NCI-H1694 (cell line): ENCODE measurements around the gene SHE.

Source experiments
- DNase-seq: peaks from one replicate; lab custom pipeline; 2025; lab: John Stamatoyannopoulos, UW

Gene SHE

DNA sequence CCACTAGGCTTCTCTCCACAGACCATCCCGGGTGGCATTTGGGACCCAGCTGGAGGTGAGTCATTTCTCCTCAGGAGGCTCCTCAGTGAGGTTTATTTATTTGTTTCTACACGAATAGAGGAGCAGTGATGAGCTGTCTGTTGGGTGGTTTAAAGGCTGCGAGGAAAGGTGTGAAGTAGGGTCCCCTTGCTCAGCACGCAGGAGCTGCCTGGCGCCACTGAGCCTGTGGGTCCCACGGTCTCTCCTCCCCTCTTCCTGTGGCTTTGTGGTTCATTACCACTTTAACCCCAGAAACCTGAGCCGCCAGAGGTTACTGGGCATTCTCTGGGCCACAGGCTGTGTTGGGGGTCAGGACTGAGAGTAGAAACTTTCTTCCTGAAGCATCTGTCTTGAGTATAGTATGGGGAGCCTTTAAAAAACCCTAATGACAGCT lies 57.2 kb downstream of the SHE start:
- DNase-seq = no peak

DNA sequence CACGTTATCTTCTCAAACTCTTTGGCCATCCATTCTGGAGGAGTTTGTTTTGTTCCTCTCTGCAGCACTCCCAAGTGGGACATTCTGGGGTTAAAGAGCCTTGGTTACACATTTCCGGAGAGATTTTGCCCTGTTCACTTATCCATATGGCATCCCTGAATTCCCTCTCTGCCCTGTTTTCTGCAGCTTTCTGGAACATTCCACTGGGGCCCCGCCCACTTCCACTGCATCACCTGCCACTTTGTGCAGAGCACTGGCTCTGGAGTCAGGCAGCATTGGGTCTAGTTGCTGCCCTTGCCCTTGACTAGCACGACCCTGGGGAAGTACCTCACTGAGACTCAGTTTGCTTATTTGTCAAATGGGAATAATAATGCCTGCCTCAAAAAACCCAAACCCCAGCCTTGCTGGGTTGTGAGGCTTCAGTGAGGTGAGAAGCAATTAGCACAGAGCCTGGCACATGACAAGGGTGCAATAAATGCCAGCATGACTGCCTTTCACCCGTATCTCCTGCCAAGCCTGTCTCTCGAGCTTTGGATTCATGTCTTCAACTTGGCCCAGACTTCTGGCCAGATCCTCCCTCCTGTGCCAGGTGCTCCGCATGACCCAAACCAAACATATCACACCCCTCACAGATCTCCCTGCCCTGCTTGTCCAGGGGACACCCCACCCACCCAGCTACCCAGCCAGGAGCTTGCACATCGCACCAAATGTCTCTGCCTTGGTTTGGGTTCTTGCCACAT lies 58.8 kb downstream of the SHE start:
- DNase-seq = no peak

DNA sequence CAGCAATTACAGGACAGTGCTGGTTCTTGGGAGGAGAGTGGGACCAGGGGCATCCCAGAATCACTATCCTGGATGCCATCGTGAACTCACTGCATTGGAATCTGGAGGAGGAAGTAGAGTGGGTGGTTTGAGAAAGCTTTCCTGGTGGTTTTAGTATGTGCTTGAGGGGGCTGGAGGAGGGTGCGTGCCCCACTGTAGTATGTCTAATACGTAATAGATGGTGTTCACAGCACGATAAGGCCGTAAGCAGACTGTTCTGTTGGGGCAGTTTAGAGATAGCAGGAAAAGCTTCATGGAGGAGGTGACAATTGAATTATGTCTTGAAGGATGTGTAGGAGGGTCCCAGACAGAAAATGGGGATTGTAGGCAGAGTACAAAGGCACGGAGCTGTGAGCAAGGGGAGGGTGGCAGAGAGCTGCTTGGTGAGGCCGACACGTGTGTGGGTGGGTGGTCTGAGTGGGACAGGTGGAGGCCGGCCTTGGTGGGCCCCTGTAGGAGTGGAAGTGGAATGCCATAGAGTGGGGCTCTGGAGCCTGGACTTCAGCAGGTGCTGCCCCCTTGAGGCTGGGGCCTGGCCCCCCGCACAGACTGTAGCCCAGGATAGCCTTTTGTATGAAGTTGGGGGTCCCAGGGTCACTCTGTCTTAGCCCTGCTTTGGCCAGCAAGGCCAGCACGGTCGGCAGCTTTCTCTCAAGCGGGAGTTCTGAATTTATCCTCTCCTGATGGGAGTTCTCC lies 60.0 kb downstream of the SHE start:
- DNase-seq = no peak

DNA sequence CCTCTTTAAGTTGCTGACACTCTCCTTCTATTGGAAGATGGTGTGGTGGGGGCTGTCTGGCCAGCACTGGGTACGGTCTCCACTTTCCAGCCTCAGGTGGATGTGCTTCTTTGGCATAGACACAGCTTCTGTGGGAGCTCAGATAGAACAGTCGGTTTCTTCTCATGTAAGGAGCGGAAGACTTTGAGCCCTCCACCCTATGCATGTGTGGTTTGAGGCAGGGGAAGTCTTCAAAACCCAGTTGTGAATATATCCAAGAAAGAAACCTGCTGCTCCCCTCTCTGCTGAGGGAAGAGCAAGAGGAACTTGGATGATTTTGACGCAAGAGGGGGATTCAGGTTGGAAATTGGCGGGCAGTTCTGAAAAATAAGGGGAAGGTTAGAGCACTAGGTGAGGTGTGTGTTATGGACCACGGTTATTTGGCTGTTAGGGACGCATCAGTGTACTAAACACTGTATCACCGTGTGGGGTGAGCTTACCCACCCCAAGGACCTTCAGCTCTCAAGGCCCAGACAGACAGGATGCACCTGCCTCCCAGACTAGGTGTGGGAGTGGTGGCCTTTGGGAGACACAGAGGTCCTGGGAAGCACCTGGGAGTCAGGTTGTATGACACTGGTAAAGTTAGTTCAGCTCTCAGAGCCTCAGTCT lies 60.8 kb downstream of the SHE start:
- no peak for DNase-seq

DNA sequence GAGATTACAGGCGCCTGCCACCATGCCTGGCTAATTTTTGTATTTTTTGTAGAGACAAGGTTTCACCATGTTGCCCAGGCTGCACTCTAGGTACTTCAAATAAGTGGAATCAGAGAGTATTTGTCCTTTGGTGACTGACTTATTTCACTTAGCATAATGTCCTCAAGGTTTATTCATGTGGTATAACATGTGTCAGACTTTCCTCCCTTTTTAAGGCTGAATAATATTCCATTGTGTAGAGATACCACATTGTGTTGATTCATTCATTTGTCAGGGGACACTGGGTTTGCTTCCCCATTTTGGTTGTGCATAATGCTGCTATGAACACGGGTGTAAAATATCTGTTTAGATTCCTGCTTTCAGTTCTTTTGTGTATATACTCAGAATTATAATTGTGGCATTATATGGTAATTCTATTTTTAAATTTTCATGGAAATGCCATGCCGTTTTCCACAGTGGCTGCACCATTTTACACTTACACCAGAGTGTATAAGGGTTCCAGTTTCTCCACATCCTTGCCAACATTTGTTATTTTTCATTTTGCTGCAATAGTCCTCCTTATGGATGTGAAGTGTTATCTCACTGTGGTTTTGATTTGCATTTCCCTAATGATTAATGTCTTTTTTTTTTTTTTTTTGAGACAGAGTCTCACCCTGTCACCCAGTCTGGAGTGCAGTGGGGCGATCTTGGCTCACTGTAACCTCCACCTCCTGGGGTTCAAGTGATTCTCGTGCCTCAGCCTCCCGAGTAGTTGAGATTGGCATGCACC lies 62.0 kb downstream of the SHE start:
- no peak for DNase-seq

DNA sequence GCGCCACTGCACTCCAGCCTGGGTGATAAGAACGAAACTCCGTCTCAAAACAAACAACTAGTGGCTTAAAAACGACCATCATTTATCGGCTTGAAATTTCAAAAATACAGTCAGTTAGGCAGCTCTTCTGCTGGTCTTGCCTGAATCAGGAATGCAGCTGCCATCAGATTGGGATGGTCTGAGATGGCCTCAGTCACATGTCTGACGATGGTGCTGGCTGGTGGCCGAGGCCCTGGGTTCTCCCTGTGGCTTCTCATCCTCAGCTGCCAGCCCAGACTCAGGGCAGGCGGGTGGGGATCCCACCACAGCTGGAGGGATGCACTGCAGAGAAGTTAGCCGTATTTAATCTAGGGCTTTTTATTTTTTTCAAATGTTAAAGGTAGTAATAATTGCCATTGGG lies 65.8 kb downstream of the SHE start:
- no peak for DNase-seq

DNA sequence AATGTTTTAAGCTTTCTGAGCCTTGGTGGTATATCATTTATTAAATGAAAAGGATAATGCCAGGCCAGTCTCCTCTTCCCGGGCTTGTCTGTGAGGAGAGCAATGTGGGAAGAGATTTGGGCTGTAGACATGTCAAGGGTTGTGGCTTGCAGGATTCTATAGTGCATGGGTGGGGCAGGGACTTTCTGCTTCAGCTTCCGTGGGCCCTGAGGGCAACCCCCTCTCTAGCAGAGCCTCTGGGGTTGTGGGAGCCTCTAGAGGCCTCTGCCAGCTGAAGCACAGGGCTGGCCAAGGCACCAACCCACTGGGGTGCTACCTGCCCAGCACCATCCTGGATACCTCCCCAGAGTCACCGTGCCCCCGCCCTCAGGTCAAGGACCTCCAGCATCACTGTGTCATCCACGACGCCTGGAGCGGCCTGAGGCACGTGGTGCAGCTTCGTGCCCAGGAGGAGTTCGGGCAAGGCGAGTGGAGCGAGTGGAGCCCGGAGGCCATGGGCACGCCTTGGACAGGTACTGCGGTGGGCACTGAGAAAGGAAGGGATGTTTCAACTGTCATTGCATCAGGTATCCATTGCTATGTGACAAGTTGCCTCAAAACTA lies 66.5 kb downstream of the SHE start:
- no peak for DNase-seq

DNA sequence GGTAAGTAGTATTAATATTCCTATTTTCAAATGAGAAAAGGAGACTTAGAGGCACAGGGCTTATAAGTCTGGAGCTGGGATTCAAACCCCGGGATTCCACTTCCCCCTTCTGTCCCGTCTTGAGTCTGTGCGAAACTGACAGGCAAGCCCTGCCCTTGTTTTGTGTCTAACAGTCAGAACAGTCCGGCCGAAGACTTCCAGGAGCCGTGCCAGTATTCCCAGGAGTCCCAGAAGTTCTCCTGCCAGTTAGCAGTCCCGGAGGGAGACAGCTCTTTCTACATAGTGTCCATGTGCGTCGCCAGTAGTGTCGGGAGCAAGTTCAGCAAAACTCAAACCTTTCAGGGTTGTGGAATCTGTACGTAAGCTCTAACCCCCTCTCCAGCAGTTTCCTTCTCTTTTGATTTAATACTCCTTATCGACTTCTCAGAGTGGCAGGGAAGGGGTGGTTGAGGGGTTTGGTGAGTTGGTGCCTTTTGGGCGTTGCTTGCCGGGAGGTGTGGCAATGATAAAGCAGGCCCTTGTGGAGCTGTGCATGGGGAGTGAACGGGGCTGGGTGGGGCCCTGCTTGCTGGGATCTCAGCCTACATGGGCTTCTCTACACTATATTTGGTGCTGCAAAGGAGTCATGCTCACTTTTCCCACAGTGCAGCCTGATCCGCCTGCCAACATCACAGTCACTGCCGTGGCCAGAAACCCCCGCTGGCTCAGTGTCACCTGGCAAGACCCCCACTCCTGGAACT lies 67.7 kb downstream of the SHE start:
- DNase-seq = no peak

DNA sequence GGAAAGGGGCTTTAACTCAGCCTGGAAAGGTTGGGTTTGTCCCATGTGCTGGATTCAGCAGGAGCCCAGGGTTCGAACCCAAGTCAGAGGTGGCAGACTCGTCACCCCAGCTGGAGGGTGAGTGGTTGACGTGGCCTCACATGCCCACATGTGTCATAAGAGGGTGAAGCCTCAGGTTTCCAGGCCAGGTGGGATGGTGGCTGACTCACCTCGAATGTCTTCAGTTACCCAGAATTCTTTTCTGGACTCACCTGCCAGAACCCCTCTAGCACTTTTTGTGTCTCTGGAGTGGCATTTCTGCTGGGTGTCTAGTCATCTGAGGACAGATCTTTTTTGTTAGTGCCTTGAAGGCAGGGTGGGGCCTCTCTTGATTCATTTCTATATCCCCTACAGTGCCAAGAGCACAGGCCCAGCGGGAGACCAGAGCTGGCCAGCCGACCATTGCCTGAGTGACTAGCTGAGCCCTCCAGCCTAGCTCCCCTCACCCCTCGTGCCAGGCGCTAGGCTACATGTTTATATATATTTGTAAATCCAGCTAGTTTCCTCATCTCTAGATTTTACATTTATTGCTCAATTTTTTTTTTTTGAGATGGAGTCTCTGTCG lies 68.9 kb downstream of the SHE start:
- DNase-seq = no peak

DNA sequence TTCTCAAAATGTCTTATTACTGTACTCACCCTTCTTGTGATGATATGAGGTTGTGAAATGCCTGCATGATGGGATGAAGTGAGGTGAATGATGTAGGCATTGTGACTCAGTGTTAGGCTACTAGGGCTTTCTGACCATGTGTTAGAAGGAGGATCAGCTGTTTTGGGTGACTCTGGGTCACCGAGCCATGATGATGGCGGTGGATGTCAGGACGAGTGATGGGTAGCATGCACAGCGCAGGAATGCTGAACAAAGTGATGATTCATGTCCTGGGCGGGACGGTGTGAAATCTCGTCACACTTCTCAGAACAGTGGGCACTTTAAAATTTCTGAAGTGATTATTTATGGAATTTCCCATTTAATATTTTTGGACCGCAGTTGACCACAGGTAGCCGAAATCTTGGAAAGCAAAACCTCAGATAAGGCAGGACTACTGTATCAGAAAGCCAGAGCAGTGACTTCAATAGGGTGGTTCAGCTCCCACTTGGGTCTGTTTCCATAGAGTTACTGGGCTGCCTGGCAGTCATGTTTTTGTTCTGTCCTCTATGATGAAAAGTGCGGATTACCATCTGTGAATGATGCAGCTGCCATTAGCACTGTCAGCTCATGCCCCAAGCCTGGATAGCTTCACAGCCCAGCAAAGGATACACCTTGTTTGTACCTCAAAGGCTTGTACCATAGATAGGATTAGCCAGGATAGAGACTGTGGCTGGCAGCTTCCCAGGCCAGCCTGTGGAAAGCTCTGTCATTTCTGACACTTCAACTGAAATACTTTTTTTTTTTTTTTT lies 70.4 kb downstream of the SHE start:
- DNase-seq = no peak

DNA sequence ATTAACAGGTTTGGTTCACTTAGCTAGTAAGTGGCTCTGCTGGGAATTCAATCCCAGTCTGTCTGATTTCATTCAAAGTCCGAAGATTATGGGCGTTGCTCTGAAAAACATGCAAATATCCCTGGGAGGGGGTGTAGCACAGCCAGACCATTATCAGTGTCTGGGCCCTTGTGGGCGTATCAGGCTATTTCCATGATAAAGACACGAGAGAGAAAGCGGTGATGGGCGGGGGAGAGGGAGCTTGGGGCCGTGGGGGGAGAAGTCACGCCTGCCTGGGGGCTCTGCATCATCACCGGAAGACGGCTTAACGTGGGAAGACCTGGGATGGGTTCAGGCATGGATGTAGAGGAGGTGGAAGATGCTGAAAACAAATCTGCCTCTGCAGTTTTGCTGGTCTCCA lies 71.3 kb downstream of the SHE start:
- DNase-seq = no peak

DNA sequence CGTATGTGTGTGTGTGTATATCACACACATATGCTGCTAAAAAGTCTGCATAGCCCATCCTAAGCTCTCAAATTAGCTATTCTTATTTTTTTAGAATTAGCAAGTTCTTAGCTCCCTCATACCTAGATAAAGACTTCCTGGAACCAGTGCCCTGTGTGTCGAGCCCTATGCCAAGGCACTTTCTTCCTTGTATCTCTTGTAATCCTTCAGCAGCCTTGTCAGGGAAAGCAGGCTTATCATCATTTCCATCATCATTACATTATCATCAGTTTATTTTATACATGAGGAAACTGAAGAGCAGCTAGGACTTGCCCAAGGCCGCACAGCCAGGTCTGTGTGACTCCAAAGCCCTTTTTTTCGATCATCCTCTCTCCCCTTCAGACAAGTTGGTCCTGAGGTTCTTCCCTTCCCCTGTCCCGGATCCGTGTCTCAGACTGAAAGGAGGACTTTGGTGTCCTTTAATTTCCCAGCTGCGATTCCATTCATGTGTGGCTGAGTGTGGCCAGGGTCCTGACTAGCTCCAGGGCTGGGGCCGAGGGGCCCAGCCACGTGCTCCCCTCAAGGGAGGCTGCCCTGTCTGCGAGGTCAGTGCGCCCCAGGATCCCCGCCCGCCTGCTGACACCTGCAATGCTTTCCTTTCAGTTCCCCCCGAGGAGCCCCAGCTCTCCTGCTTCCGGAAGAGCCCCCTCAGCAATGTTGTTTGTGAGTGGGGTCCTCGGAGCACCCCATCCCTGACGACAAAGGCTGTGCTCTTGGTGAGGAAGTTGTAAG lies 72.2 kb downstream of the SHE start:
- DNase-seq = no peak
